HL-60/S4 (cell line): ENCODE measurements around the gene TLCD3B.
"Not testable (repeated sequence)": the region's sequence is repeated elsewhere in the genome, so short reads cannot be mapped to it uniquely, and the experiment has no call there.

Experiments
- in situ Hi-C: fragments of 300-500 bp; cut with MboI; formaldehyde crosslinking; loops from 2 replicates; pipeline ENCODE4 v1.14.3; 2022; ENCODE audit warnings: low sequenced_read_pairs

TLCD3B gene

DNA sequence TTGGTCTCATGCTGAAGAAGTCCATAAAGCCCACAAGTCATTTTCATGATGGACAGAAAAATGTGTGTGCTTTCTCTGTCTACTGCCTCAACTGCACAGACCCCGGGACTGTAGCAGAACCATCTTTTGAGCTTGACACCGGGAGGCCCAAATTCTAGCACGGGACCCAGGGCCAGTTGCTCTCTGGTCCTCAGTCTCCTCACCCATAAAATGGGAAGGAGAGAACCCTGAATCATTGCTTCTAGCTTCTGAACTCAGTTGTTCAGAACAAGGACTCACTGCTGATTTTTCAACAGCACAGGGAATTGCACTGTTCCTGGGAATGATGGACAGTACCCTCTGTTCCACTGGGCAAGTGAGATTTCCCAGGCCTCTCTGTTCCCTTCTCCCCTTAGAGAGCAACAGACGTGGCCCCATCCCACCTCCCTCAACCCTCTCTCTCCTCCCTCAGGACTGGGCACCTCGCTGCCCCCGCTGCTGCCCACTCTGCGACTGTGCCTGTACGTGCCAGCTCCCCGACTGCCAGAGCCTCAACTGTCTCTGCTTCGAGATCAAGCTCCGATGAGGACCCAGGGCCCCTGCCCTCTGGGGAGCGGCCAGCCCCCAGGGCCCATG lies 32.3 kb upstream of the TLCD3B start:
- in situ Hi-C loops: no loop called here

DNA sequence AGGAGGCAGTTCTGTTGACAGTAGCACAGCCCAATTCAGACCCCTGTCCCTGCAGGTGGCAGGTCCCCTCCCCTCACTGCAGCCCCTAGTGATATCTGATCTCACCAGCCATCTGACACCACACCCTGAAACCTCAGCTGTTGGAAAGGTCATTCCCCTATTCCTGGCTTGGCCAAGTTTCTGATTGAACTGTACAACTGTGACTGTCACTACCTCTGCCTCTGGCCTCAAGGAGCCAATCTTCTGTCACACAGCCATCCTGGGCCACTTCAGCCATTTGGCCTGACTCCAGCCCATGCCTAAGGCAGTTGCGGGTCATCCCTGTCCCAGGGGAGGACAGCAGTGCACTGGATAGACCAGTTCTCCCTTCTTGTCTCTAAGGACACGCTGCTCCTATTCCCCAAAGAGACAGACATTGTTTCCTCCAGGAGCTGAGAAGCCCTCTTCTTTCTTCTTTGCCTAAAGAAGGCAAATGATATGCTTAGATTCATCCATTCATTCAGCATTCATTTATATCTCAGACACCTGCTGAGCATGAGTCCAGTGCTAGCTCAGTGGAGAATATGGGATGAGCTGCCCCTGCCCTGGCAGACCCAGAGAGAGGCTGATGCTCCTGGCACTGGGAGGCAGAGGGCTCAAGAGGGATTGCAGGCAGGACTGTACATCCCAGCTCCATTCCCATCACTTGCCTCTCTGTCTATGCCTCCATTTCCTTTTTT lies 29.9 kb upstream of the TLCD3B start:
- in situ Hi-C loops: no loop called here

DNA sequence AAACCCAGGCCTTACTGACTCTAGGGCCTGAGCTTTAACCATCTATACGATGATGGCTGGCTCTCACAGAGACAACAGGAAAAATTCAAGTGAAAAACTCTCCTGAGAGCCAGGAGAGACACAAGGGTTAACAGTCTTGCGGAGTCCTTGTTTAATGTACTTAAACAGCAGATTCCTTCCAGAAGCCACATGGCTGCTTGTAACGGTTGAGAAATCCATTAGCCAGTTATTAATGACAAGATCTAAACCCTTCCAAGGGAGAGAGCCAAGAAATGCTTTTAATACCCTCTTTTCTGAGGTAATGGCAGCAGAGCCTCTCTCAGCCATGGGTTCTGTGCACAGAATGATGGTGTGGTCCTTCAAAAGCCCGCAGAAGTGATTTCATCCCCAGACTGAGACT lies 29.3 kb upstream of the TLCD3B start:
- in situ Hi-C loops: no loop called here

DNA sequence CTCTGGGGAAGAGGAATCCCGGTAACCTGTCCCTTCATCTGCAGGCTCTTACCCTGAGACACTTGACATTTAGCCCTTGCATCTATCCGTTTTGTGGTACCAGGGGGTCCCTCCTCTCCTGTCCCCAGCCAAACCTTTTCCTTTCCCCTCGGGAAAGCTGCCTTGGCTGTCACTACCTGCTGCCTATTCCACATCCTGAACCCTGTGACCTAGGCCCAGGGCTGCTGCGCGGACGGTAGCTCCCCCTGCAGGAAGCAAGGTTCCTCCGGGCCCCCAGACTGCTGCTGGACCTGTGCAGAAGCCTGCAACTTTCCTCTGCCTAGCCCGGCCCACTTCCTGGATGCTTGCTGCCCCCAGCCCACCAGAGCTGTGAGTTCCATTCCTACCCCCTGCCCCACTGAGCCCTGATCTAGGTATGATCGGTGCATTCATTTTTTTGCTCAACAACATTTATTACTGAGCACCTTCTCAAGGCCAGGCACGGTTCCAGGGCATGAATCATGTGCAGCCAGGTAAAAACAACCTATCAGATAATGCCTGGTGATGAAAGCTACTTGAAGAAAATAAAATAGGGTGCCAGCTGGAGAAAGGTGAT lies 24.0 kb upstream of the TLCD3B start:
- in situ Hi-C loops: no loop called here

DNA sequence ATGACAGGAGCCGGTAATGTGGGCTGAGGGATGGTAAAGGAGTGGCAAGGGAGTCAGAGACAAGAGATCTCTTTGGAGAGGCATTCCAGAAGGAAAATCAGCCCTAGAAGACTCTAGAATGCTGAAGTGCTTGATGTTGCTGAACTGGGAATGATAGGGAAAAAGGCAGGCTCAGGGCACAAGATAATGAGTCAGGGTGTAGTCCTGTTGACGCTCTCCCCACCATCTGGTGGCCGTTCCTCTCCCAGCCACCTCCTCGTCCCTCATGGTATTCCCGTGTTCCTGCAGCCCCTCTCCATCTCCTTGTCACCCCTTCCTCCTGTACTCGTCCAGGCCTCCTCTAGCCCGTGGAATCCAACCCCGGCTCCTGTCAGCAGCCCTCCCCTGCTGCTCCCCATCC lies 23.4 kb upstream of the TLCD3B start:
- in situ Hi-C loops: no loop called here

DNA sequence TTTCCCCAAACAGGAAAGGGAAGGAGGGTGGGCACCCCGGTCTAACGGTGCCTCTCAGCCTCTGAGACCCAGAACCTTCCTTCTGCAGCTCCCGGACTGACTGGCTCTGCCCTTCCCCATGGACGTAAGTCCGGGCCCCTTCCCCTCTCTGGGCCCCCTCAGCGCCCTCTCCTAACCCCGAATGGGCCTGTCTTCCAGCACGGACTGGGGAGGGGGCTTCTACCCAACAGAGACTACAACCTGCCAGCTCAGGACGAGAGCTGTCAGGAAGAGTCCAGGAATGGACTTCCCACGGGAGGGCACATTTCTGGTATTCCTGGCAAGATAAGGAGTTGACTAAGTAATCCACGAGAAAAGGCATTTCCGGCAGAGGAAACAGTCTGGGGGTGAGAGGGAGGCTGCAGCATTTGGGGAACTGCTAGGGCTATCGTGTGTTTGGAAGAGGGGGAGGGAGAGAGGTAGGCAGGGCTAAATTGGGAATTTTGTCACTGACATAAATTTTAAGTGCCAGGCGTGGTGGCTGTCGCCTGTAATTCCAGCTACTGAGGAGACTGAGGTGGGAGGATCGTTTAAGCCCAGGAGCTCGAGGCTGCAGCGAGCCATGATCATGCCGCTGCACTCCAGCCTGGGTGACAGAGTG lies 22.4 kb upstream of the TLCD3B start:
- in situ Hi-C loops: no loop called here

DNA sequence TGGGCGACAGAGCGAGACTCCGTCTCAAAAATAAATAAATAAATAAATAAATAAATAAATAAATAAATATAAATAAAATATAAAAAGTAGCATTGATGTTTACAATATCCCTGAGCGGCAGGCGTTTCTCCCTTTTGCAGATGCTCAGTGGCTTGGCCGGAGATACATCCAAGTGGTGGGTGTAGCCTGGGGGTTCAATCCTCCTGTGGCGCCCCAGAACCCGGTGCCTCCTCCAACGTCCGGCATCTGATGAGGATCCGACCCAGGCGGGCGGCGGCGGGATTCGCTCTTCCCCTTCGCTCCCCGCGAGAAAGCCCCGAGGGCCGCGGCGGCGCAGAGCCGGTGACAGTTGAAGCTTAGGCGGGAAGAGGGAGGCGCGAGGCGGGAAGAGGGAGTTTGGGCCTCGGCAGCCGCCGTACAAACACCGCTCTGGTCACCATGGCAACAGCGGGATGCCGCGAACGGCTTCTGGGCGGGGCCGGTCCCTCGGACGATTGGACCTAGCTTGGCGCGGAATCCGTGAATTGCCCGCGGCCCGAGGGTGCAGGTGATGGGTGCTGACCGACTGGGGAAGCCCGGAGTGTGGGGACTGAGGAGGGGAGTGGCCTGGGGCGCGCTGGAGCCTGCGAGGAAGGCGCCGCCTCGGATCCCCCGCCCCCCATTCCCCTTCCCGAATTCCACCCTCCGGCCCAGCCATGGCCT lies 21.8 kb upstream of the TLCD3B start:
- in situ Hi-C loops: no loop called here

DNA sequence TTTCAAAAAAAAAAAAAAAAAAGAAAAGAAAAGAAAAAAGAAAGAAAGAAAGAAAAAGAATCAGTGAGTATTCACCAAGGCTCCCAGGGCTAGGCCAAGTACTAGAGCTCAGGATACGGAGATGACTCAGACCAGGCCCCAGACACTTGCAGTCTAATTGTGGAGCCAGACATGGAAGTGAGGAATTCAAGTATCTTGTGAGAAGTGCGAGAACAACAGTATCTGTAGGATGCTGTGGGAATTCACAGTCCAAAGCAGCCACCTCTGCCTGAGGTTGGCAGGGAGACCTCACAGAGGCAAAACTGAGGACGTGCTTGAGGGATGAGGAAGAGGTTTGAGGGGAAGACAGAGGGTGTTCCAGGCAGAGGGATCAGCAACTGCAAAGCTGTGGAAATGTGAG lies 20.4 kb upstream of the TLCD3B start:
- in situ Hi-C loops: no loop called here

DNA sequence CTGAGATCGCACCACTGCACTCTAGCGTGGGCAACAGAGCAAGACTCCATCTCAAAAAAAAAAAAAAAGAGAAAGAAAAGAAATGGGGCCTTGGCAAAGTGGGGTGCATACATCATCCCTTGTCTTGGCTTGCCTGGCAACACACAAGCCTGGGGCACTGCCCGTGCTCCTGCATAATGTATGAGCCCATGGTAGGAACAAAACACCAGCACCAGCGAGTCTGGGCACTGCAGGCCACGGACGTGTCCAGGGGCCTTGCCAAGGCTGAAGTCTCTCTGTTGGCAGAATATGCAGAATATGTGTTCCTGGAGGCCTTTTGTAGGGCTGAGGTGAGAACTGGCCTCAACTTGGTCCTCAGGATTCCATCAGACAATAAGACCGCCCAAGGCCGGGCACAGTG lies 18.8 kb upstream of the TLCD3B start:
- in situ Hi-C loops: no loop called here

DNA sequence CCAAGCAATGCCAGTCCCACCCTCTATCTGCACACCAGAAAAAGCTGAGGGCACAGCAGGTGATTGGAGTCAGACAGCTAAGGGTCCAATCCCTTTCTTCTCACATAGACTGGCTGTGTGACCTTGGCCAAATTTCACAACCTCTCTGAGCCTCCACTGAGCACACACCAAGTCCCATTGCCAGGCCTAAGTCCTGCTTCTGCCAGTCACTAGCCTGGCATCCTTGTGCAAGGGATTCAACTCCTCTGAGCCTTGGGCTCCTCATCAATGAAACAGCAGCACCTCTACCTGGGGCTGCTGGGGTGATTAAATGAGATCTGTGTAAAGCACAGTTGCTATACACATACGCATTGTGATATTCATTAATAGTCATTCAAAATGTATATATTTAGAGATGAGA lies 15.5 kb upstream of the TLCD3B start:
- in situ Hi-C loops: no loop called here

DNA sequence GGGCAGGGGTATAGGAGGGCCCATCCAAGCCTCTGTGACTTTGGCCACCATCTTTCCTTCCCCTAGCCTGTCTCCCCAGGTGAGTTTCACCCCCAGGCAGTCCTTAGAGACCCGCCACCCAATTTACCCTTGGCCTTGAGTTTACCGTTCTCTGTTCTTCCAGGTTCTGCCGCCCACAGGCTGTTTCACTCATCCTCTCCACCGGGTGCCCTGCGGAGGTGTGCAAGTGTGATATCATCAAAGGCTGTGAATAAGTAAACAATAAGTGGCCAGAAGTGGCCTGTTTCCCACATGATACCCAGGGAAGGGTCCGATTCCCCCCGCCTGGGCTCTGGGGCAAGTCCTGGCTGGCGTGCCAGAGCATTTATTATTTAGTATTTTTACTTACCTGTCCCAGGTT lies 15.1 kb upstream of the TLCD3B start:
- in situ Hi-C loops: no loop called here

DNA sequence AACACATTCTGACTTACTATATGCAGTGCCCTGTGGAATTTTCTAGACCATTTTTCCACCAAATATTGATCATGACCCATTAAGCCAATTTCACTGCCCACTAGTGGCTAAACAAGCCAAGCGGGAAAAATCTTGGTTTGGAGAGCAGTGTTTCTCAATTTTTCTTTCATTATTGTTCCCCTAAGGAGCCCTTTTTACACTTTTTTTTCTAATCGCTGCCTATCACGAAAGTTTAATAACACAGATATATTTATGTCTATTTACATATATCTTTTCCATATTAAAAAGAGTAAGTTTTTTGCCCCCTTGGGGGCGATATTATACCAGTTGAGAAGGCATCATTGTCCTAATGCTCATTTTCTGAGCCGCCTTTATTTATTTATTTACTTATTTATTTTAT lies 10.8 kb upstream of the TLCD3B start:
- in situ Hi-C loops: no loop called here

DNA sequence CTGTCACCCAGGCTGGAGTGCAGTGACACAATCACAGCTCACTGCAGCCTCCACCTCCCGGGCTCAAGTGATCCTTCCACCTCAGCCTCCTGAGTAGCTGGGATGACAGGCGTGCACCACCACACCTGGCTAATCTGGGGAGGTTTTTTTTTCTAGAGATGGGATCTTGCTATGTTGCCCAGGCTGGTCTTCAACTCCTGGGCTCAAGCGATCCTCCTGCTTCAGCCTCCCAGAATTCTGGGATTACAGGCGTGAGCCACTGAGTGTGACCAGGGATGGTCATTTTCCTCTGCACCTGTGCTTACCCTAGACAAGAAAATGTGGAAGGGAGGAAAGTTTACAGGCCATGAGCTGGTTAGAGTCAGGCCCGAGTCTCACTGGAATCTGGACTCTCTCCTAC lies 9.6 kb upstream of the TLCD3B start:
- in situ Hi-C loops: not testable (repeated sequence)

DNA sequence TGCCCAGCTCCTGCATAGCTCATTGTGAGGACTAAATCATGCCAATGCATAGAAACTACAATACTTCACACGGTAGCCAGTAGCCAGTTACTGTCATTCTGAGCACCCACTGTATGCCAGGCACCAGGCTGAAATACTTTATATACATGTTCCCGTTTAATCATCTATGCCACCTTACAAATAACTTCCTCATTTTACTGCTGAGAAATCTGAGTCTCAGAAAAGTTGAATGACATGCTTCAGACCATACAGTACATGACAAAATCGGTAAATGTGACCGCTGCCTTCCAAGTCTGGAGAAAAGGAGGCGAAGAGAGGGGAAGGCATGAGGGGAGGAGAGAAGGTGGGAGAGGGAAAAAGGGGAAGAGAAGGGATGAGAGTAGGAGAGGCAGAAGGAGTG lies 9.2 kb upstream of the TLCD3B start:
- in situ Hi-C loops: no loop called here

DNA sequence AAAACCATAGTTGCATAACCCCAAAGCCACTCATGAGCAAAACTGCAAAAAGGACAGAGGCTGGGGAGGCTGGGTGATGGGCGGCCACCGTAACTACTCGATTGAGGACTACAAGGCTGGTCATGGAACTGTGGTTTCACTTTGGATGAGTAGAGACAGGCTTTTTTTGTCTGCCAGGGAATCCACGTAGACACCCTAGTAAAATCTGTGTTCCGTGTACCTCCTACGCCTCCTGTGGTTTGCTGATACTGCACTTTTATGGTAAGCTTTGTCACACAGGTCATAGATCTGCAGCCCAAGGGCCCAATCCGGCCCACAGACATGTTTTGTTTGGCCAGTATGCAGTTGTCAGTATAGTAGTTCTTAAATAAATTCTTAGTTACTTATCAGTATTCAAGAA lies 2.2 kb upstream of the TLCD3B start:
- in situ Hi-C loops: no loop called here

DNA sequence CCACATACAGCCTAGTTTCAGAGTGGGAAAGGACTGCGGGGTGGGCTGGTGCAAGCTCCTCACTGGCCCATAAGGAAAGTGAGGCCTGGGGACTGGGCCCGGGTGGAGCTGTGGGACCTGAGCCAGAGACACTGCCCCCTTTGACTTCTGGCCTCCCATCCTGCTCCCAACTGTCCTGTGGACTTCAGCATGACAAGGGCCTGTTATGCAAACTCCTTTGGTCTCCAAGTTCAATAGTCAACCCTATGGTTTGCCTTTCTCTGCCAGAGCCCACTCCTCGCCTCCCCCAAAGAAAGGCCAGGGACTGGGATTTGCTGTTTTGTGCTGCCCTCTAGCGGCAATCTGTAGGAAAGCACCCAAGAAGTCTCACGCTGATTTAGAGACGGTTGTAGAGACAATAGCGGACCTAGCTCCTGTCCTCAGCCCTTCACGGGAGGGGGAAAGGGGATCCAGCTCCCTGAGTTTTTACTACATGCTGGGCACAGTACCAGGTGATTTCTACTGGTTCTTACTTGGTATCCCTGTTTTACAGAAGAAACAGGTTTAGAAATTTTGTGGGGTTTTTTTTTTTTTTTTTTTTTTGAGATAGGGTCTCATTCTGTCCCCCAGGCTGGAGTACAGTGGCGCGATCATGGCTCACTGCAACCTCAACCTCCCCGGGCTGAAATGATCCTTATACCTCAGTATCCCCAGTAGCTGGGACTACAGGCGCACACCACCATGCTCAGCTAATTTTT lies 1.2 kb upstream of the TLCD3B start:
- in situ Hi-C loops: no loop called here

DNA sequence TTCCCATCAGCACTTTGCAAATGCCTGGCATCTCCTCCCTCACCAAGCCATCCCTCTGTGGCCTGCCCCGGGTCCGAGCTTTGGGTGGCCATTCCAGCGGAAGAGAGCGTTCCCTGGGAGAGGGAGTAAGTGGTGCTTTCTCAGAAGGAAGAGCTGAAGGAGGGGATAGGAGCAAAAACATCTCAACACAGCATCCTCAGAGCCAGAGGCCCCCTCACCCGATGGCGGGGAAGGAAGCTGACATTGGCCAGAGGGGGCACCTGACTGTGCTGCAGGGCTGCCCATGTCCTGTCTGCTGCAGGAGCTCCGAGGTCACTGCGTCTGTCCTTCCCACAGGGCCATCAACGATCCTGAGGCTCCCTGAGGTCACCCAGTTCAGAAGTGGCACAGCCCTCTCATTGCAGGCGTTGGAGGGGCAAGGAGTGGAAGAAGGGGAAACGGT lies 427 bp upstream of the TLCD3B start:
- in situ Hi-C loops: no loop called here

DNA sequence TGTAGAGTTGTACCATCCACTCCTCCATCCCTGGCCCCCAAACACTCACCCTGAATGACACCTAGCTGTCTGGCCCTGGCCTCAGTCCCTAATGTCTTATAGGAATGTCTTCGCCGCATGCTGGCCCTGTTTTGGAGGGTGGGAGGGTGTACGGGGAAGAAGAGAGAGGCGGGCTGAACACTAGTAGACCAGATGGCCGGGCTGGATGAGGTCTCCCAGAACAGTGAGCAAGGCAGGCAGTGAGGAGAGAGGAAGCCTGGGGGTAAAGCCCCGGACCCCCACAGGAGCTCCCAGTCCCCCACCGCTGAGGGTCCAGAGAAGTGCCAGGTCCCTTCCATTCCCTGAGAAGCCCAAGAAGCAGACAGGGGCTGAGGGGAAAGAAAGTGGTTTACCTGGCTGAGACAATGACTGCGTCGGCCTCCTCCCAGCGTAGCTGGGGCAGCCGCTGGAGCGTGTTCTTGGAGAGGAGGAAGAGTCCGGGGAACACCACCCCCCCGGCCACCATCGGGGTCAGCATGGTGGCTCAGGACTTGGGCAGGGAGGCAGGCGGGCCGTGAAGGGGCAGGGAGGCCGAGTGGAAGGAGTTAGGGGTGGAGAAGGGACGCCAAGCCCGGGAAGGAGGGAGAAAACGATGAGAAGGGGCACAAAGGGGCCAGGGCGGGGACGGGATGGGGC lies 923 bp downstream of the TLCD3B start:
- in situ Hi-C loops: no loop called here

DNA sequence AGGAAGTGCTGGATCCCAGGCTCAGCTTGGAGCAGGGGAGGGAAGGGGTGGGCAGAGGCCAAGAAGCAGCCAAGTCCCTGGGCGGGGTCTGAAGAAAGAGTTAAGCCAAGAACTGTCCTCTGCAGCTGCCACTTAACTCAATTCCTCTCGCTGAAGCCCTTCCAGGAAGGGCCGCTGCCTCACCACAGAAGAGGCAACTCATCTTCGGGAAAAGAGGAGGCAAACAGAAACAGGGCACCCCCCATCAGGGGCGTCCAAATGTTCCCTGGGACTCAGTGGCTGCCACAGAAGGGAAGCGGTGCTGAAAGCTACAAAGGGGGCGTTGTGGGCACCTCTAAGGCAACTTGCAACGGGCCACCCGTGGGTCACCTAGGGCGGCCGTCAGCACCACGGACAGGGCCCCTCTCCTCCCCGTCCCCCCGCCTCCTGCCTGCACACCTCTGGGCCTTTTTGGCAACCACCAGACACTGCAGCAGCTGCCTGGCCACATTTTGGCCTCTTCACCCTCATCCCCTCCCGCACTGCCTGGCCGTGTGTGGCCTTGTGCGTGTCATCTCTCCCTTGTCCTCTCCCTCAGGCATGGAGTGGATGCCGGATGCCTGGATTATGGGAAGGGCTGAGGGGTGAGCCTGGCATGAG lies 2.5 kb downstream of the TLCD3B start:
- in situ Hi-C loops: no loop called here
